ENCODE results near the gene FNBP1. TPM values are rescaled to one million over a fixed set of nuclear protein-coding genes. Genes with fewer than 3 reads are reported as not detected.
"Not testable (repeated sequence)": the region's sequence is repeated elsewhere in the genome, so short reads cannot be mapped to it uniquely, and the experiment has no call there.

Gene FNBP1
- total and polyA plus RNA-seq, 3 donors from 2014 or later = 37.9 to 89.2 (median 76.6) TPM

GRCh38 chr9:130015353-130016019 is 27.5 kb downstream of the FNBP1 start:
- H3K4me1 ChIP-seq = no peaks in the 10 kb centered on the region
- TF ChIP-seq, protein P1, sequence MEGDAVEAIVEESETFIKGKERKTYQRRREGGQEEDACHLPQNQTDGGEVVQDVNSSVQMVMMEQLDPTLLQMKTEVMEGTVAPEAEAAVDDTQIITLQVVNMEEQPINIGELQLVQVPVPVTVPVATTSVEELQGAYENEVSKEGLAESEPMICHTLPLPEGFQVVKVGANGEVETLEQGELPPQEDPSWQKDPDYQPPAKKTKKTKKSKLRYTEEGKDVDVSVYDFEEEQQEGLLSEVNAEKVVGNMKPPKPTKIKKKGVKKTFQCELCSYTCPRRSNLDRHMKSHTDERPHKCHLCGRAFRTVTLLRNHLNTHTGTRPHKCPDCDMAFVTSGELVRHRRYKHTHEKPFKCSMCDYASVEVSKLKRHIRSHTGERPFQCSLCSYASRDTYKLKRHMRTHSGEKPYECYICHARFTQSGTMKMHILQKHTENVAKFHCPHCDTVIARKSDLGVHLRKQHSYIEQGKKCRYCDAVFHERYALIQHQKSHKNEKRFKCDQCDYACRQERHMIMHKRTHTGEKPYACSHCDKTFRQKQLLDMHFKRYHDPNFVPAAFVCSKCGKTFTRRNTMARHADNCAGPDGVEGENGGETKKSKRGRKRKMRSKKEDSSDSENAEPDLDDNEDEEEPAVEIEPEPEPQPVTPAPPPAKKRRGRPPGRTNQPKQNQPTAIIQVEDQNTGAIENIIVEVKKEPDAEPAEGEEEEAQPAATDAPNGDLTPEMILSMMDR (IDR thresholded peaks at IDR 0.05) = no peak
- TF ChIP-seq POLR2A (IDR thresholded peaks at IDR 0.05) = no peak

GRCh38 chr9:130013326-130013725 is 29.7 kb downstream of the FNBP1 start:
- TF ChIP-seq, protein P1 (IDR thresholded peaks at IDR 0.05) = no peak
- TF ChIP-seq POLR2A (IDR thresholded peaks at IDR 0.05) = no peak
- DNase-seq = no peak
- Histone ChIP-seq H3K36me3 (ENCODE audit: low read depth, missing control alignments) (no peaks in the 10 kb centered on the region), H3K4me1 (peaks cover 4% of the 10 kb centered on the region), H3K9me3 (no peaks in the 10 kb centered on the region), H3K4me3 (no peak overlapping the region), H3K27ac (no peak overlapping the region), H3K27me3 (no peaks in the 10 kb centered on the region)
- intact Hi-C loops (cut with DNase I; ENCODE audit: low total_unique reads) = no loop called here
- 80 to 92% methylated on average over 2 of the region's 2 CpGs for WGBS, 2 donors

More at GRCh38 chr9:130015353-130016019, 27.5 kb downstream of the FNBP1 start:
- 94 to 96% methylated on average over 5 of the region's 5 CpGs for WGBS, 2 donors
- no peak overlapping the region for H3K27ac ChIP-seq
- no peaks in the 10 kb centered on the region for H3K36me3 ChIP-seq (ENCODE audit: low read depth, missing control alignments)
- no peaks in the 10 kb centered on the region for H3K9me3 ChIP-seq
- intact Hi-C loops (cut with DNase I; ENCODE audit: low total_unique reads) = no loop called here
- no peak overlapping the region for H3K4me3 ChIP-seq
- no peaks in the 10 kb centered on the region for H3K27me3 ChIP-seq
- DNase-seq = no peak

DNA sequence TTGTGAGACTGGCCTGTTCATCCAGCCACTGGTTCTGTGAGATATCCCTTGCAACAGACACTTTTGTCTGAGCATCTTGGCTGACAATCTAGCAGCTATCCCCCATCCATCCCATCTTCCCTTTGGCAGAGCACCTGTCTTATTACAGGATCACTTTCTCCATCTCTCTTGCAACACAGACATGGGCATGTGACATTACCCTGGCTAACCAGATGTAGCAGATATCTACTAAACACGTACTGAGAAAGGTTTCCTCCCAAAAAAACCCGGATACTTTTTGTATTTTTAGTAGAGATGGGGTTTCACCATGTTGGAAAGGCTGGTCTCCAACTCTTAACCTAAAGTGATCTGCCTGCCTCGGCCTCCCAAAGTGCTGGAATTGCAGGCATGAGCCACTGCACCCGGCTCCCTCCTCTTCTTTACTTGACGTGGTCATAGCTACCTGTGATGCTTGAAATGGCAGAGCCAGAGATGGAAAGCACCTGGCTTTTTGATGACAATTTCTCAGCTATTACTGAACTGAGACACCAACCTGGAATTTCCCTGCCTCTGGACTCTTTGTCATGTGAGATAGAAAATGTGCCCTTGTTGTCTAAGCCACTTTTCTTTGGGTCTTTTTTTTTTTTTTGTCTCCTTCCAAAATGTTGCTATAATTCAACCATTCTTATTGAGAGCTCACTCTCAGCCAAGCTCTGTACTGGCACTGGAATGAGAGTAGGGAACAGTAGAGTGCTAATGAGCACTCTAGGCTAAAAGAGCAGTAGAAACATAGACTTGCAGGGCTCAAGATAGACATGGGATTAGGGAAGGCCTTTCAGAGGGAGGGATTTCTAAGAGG is 32.6 kb downstream of the FNBP1 start:
- no peaks in the 10 kb centered on the region for H3K9me3 ChIP-seq

DNA sequence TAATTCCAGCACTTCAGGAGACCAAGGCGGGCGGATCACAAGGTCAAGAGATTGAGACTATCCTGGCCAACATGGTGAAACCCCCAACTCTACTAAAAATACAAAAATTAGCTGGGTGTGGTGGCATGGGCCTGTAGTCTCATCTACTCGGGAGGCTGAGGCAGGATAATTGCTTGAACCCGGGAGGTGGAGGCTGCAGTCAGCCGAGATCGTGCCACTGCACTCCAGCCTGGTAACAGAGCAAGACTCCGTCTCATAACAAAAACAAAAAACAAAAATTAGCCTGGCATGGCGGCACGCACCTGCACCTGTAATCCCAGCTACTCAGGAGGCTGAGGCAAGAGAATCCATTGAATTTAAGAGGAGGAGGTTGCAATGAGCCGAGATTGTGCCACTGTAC is 33.4 kb downstream of the FNBP1 start:
- H3K36me3 ChIP-seq (ENCODE audit: low read depth, missing control alignments); H3K9me3 ChIP-seq; DNase-seq; H3K27ac ChIP-seq; H3K4me3 ChIP-seq; H3K27me3 ChIP-seq; intact Hi-C loops (cut with DNase I; ENCODE audit: low total_unique reads): not testable (repeated sequence)
- peaks cover 13% of the 10 kb centered on the region for H3K4me1 ChIP-seq
- WGBS, 2 donors = 96 to 97% methylated on average over 10 of the region's 10 CpGs

More for the DNA sequence above, 32.6 kb downstream of the FNBP1 start:
- Histone ChIP-seq H3K27me3 (no peaks in the 10 kb centered on the region), H3K4me1 (peaks cover 13% of the 10 kb centered on the region), H3K36me3 (ENCODE audit: low read depth, missing control alignments) (no peaks in the 10 kb centered on the region), H3K4me3 (no peak overlapping the region), H3K27ac (no peak overlapping the region)
- WGBS, 2 donors = 77 to 87% methylated on average over 5 of the region's 5 CpGs
- TF ChIP-seq POLR2A (IDR thresholded peaks at IDR 0.05) = no peak
- TF ChIP-seq, protein P1 (IDR thresholded peaks at IDR 0.05) = no peak
- intact Hi-C loops (cut with DNase I; ENCODE audit: low total_unique reads) = no loop called here
- DNase-seq = no peak

- Histone ChIP-seq H3K27ac (no peak overlapping the region), H3K36me3 (ENCODE audit: low read depth, missing control alignments) (no peaks in the 10 kb centered on the region), H3K27me3 (no peaks in the 10 kb centered on the region), H3K9me3 (no peaks in the 10 kb centered on the region), H3K4me1 (peaks cover 13% of the 10 kb centered on the region), H3K4me3 (no peak overlapping the region)
- TF ChIP-seq, protein P1 (IDR thresholded peaks at IDR 0.05) = no peak
- TF ChIP-seq POLR2A (IDR thresholded peaks at IDR 0.05) = no peak
- intact Hi-C loops (cut with DNase I; ENCODE audit: low total_unique reads) = no loop called here
- WGBS, 2 donors = 80 to 84% methylated on average over 5 of the region's 5 CpGs
- DNase-seq = no peak
Measured at GRCh38 chr9:130008538-130008937, 34.5 kb downstream of the FNBP1 start.

DNA sequence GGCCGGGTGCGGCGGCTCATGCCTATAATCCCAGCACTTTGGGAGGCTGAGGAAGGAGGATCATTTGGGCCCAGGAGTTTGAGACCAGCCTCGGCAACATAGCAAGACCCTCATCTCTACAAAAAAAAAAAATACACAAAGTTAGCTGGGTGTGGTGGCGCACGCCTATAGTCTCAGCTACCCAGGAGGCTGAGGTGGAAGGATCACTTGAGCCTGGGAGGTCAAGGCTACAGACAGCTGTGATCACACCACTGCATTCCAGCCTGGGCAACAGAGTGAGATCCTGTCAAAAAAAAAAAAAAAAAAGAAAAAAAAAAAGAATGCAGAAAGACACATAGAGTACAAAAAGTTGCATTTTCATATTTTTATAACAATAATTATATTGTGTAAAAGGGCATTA is 36.0 kb downstream of the FNBP1 start:
- H3K4me3 ChIP-seq; intact Hi-C loops (cut with DNase I; ENCODE audit: low total_unique reads); DNase-seq; H3K27me3 ChIP-seq; H3K9me3 ChIP-seq; H3K36me3 ChIP-seq (ENCODE audit: low read depth, missing control alignments): not testable (repeated sequence)
- Histone ChIP-seq H3K4me1 (peaks cover 13% of the 10 kb centered on the region), H3K27ac (peak overlapping the region; percentile 47 to 70)
- 85 to 86% methylated on average over 6 of the region's 6 CpGs for WGBS, 2 donors
